KMS-11 (cell line): Measurements from ENCODE around the gene VWDE.
A peak's percentile ranks its signal among the peaks of the same experiment; 100 is the strongest.

ENCODE experiments used
- H2AFZ ChIP-seq: fragments of 200-600 bp; sonication (generic); 2 replicates; pipeline ENCODE4 v1.6.1; 2016; ENCODE audit warnings: antibody characterized with exemption, mixed run types, low read depth
- H3K27ac ChIP-seq: fragments of 200-600 bp; sonication (generic); 2 replicates; pipeline ENCODE4 v1.6.1; 2016; ENCODE audit warnings: mild to moderate bottlenecking, mixed run types
- H3K27me3 ChIP-seq: fragments of 200-600 bp; sonication (generic); 2 replicates; pipeline ENCODE4 v1.6.1; 2017; ENCODE audit warnings: mild to moderate bottlenecking, low read depth, mixed run types, moderate library complexity; ENCODE audit not compliant: insufficient read depth
- H3K36me3 ChIP-seq: fragments of 200-600 bp; sonication (generic); 2 replicates; pipeline ENCODE4 v1.6.1; 2017; ENCODE audit warnings: mild to moderate bottlenecking, mixed run types; ENCODE audit not compliant: insufficient read depth
- H3K4me1 ChIP-seq: fragments of 200-600 bp; sonication (generic); 2 replicates; pipeline ENCODE4 v1.6.1; 2016; ENCODE audit warnings: mild to moderate bottlenecking, low read depth, mixed run types; ENCODE audit not compliant: poor library complexity, severe bottlenecking
- H3K4me2 ChIP-seq: fragments of 200-600 bp; sonication (generic); 2 replicates; pipeline ENCODE4 v1.7.0; 2016; ENCODE audit warnings: mild to moderate bottlenecking, mixed run types
- H3K4me3 ChIP-seq: fragments of 200-600 bp; sonication (generic); IDR thresholded peaks from 2 replicates; pipeline ENCODE4 v1.6.1; 2017; ENCODE audit warnings: low read depth, low read length, mixed read lengths; ENCODE audit not compliant: insufficient read depth
- H3K79me2 ChIP-seq: fragments of 200-600 bp; sonication (generic); 2 replicates; pipeline ENCODE4 v1.6.1; 2016; ENCODE audit warnings: low read depth, mixed run types; ENCODE audit not compliant: insufficient read depth
- H3K9ac ChIP-seq: fragments of 200-600 bp; sonication (generic); 2 replicates; pipeline ENCODE4 v1.6.1; 2016; ENCODE audit warnings: mild to moderate bottlenecking, mixed run types
- H4K20me1 ChIP-seq: fragments of 200-600 bp; sonication (generic); 2 replicates; pipeline ENCODE4 v1.6.1; 2016; ENCODE audit warnings: mild to moderate bottlenecking, mixed run types; ENCODE audit not compliant: insufficient read depth
- CTCF ChIP-seq: fragments of 200-600 bp; sonication (generic); conservative IDR thresholded peaks from 2 replicates; pipeline ENCODE4 v1.6.1; 2017; ENCODE audit warnings: low read depth, mild to moderate bottlenecking, antibody characterized with exemption, low read length, moderate library complexity, mixed read lengths

VWDE gene

GRCh38 chr7:12323415-12323814, 80.2 kb downstream of the VWDE start:
- no peaks in the 10 kb centered on the region for H3K27me3 ChIP-seq
- H3K4me3 ChIP-seq: no peak overlapping the region
- no peaks in the 10 kb centered on the region for H3K79me2 ChIP-seq
- no peak overlapping the region for H3K4me2 ChIP-seq
- no peaks in the 10 kb centered on the region for H4K20me1 ChIP-seq
- no peak overlapping the region for H3K27ac ChIP-seq
- H3K36me3 ChIP-seq: no peaks in the 10 kb centered on the region
- no peak overlapping the region for H2AFZ ChIP-seq
- no peak overlapping the region for H3K9ac ChIP-seq
- TF ChIP-seq CTCF: no peak
- peaks cover 7% of the 10 kb centered on the region for H3K4me1 ChIP-seq

- no peaks in the 10 kb centered on the region for H3K27me3 ChIP-seq
Measured at GRCh38 chr7:12322903-12323300, 80.8 kb downstream of the VWDE start.

GRCh38 chr7:12322284-12322902, 81.3 kb downstream of the VWDE start:
- H3K79me2 ChIP-seq: no peaks in the 10 kb centered on the region
- no peak overlapping the region for H3K9ac ChIP-seq
- H2AFZ ChIP-seq: no peak overlapping the region
- no peak overlapping the region for H3K27ac ChIP-seq
- H3K4me2 ChIP-seq: no peak overlapping the region
- H3K4me3 ChIP-seq: no peak overlapping the region
- H4K20me1 ChIP-seq: no peaks in the 10 kb centered on the region
- H3K36me3 ChIP-seq: no peaks in the 10 kb centered on the region
- H3K27me3 ChIP-seq: no peaks in the 10 kb centered on the region
- TF ChIP-seq CTCF: peak; percentile 79
- peaks cover 7% of the 10 kb centered on the region for H3K4me1 ChIP-seq

More at GRCh38 chr7:12322903-12323300, 80.8 kb downstream of the VWDE start:
- no peaks in the 10 kb centered on the region for H4K20me1 ChIP-seq
- H3K79me2 ChIP-seq: no peaks in the 10 kb centered on the region
- H3K4me2 ChIP-seq: no peak overlapping the region
- no peak overlapping the region for H3K9ac ChIP-seq
- no peaks in the 10 kb centered on the region for H3K36me3 ChIP-seq
- H3K4me1 ChIP-seq: peaks cover 7% of the 10 kb centered on the region
- H2AFZ ChIP-seq: no peak overlapping the region
- no peak for TF ChIP-seq CTCF
- H3K27ac ChIP-seq: no peak overlapping the region
- H3K4me3 ChIP-seq: no peak overlapping the region

- no peak for TF ChIP-seq CTCF
- Histone ChIP-seq H3K9ac (no peak overlapping the region), H3K27me3 (no peaks in the 10 kb centered on the region), H3K36me3 (no peaks in the 10 kb centered on the region), H3K79me2 (no peaks in the 10 kb centered on the region), H3K4me3 (no peak overlapping the region), H3K4me1 (peaks cover 7% of the 10 kb centered on the region), H2AFZ (no peak overlapping the region), H4K20me1 (no peaks in the 10 kb centered on the region), H3K27ac (no peak overlapping the region), H3K4me2 (no peak overlapping the region)
Measured at GRCh38 chr7:12320987-12321647, 82.5 kb downstream of the VWDE start.
